Smooth muscle cell (in vitro differentiated cells): Measurements from ENCODE around the gene SFXN5. TPM values are rescaled to one million over a fixed set of nuclear protein-coding genes. Genes with fewer than 3 reads are reported as not detected.

Experiments
- DNase-seq: peaks from one replicate; lab custom pipeline; 2025; ENCODE audit not compliant: unreplicated experiment; lab: John Stamatoyannopoulos, UW
- H2AFZ ChIP-seq: fragments of 200-600 bp; sonication (generic); 2 replicates; pipeline ENCODE4 v1.6.0; 2016; ENCODE audit warnings: antibody characterized with exemption, low read depth, mild to moderate bottlenecking
- H3F3A ChIP-seq: fragments of 200-600 bp; sonication (generic); 2 replicates; pipeline ENCODE4 v1.6.0; 2017; ENCODE audit warnings: antibody characterized with exemption, low read depth
- H3K27ac ChIP-seq: fragments of 200-600 bp; sonication (generic); 2 replicates; pipeline ENCODE4 v1.5.1; 2016; ENCODE audit warnings: low read depth, mild to moderate bottlenecking
- H3K27me3 ChIP-seq: fragments of 200-600 bp; sonication (generic); 2 replicates; pipeline ENCODE4 v1.6.1; 2016; ENCODE audit warnings: low read depth, mild to moderate bottlenecking
- H3K36me3 ChIP-seq: fragments of 200-600 bp; sonication (generic); 2 replicates; pipeline ENCODE4 v1.5.1; 2016; ENCODE audit warnings: low read depth
- H3K4me1 ChIP-seq: fragments of 200-600 bp; sonication (generic); 2 replicates; pipeline ENCODE4 v1.5.1; 2016; ENCODE audit warnings: low read depth
- H3K4me2 ChIP-seq: fragments of 200-600 bp; sonication (generic); 2 replicates; pipeline ENCODE4 v1.6.0; 2016; ENCODE audit warnings: mild to moderate bottlenecking
- H3K4me3 ChIP-seq: fragments of 200-600 bp; sonication (generic); 2 replicates; pipeline ENCODE4 v1.5.1; 2016; ENCODE audit warnings: mild to moderate bottlenecking
- H3K79me2 ChIP-seq: fragments of 200-600 bp; sonication (generic); 2 replicates; pipeline ENCODE4 v1.6.0; 2016; ENCODE audit warnings: low read depth, mild to moderate bottlenecking
- H3K9ac ChIP-seq: fragments of 200-600 bp; sonication (generic); 2 replicates; pipeline ENCODE4 v1.6.0; 2016; ENCODE audit warnings: low read depth
- H3K9me3 ChIP-seq: fragments of 200-600 bp; sonication (generic); replicated peaks from 2 replicates; pipeline ENCODE4 v1.5.1; 2016; ENCODE audit warnings: low read depth
- H4K20me1 ChIP-seq: fragments of 200-600 bp; sonication (generic); 2 replicates; pipeline ENCODE4 v1.6.0; 2016; ENCODE audit warnings: low read depth
- WGBS: methylation state at CpG from one replicate; pipeline ENCODE4 v1.1.7; 2016; ENCODE audit warnings: low lambda C conversion rate; 5-methylcytosine and 5-hydroxymethylcytosine counted together
- polyA plus RNA-seq: library from polyadenylated mRNA; unstranded; fragments of >200 nt; fragmentation: Nextera tagmentation; extraction: Ambion mirVana; gene quantifications from 2 replicates; pipeline ENCODE4 v1.2.1, GENCODE V29; 2016
- total RNA-seq: library from RNA; depleted of rRNA; stranded (reverse); fragments of >200 nt; gene quantifications from 2 replicates; pipeline ENCODE4 v1.2.3, GENCODE V29; 2014
- TF ChIP-seq, protein P1 (sequence below): fragments of 200-600 bp; sonication (generic); IDR thresholded peaks from 2 replicates; pipeline ENCODE4 v1.5.1; 2017; ENCODE audit warnings: borderline replicate concordance, mild to moderate bottlenecking, antibody characterized with exemption; ENCODE audit not compliant: insufficient read depth, poor library complexity, severe bottlenecking

Gene SFXN5
- total and polyA plus RNA-seq, 2 experiments from 2014 or later, result 6.9 to 8.3 TPM

GRCh38 chr2:73000808-73001570 lies 70.5 kb downstream of the SFXN5 start:
- Histone ChIP-seq H3K9me3 (no peaks in the 10 kb centered on the region), H3K27ac (no peak overlapping the region), H2AFZ (no peak overlapping the region), H3K4me1 (peaks cover 3% of the 10 kb centered on the region), H3K4me2 (no peak overlapping the region), H3K9ac (no peak overlapping the region), H3K36me3 (no peaks in the 10 kb centered on the region), H3K79me2 (no peaks in the 10 kb centered on the region), H3K27me3 (no peaks in the 10 kb centered on the region), H3K4me3 (no peak overlapping the region), H4K20me1 (no peaks in the 10 kb centered on the region), H3F3A (no peaks in the 10 kb centered on the region)
- over 99% methylated on average over 6 of the region's 6 CpGs for WGBS
- DNase-seq, result no peak
- TF ChIP-seq, protein P1, sequence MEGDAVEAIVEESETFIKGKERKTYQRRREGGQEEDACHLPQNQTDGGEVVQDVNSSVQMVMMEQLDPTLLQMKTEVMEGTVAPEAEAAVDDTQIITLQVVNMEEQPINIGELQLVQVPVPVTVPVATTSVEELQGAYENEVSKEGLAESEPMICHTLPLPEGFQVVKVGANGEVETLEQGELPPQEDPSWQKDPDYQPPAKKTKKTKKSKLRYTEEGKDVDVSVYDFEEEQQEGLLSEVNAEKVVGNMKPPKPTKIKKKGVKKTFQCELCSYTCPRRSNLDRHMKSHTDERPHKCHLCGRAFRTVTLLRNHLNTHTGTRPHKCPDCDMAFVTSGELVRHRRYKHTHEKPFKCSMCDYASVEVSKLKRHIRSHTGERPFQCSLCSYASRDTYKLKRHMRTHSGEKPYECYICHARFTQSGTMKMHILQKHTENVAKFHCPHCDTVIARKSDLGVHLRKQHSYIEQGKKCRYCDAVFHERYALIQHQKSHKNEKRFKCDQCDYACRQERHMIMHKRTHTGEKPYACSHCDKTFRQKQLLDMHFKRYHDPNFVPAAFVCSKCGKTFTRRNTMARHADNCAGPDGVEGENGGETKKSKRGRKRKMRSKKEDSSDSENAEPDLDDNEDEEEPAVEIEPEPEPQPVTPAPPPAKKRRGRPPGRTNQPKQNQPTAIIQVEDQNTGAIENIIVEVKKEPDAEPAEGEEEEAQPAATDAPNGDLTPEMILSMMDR, result no peak

DNA sequence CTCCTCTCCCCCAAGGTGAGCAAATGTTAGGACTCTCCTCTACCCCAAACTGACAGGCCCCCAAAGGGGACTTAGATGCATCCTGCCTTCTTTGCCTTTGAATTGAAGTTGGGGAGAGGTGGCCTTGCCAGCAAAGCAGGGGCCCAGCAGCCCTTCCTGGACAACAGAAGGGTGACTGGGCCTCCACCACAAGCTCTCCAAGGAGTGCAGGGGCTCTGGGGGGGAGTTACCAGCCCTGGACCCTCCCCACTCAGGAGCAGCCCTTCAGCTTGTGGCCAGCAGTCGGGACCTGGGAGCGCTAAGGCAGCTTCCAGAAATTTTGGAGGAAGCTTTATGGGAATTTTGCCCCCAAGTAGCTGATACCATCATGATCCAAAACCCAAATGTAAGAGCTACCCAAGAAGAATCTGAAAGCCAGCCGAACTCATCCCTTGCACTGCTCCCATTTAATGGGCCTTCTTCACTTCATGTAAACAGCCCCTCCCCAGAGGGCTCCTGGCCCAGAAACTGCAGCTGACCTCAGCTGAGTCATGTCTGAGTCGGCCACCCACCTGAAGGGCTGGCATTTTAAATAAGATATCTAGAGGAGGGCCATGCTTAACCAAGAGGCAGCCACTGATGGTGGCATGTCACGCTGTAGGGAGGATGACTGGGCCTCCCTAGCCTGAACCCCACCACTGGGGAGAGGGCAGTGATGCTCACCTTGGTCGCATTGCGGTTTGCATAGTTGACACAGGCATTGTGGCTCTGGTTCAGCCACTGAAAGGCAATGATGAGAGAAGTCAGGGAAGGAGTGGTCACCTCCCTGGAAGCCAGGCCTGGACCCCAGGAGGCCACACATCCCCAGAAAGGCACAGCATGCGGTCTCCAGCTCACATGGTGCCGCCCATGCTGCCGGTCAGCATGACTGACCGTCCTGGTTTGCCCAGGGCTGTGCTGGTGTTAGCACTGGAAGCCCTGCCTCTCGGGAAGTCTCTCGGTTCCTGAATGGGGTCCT lies 71.5 kb downstream of the SFXN5 start:
- peaks cover 8% of the 10 kb centered on the region for H3K4me1 ChIP-seq
- no peaks in the 10 kb centered on the region for H3K36me3 ChIP-seq
- no peaks in the 10 kb centered on the region for H3K79me2 ChIP-seq
- DNase-seq, result no peak
- H3K27ac ChIP-seq, result no peak overlapping the region
- WGBS, result 86% methylated on average over 13 of the region's 13 CpGs
- no peaks in the 10 kb centered on the region for H3F3A ChIP-seq
- H4K20me1 ChIP-seq, result no peaks in the 10 kb centered on the region
- H3K9me3 ChIP-seq, result no peaks in the 10 kb centered on the region
- TF ChIP-seq, protein P1, result no peak
- H3K27me3 ChIP-seq, result no peaks in the 10 kb centered on the region
- no peak overlapping the region for H3K4me2 ChIP-seq
- no peak overlapping the region for H2AFZ ChIP-seq
- no peak overlapping the region for H3K9ac ChIP-seq
- no peak overlapping the region for H3K4me3 ChIP-seq

GRCh38 chr2:72998724-72999123 lies 72.8 kb downstream of the SFXN5 start:
- H3K9me3 ChIP-seq, result no peaks in the 10 kb centered on the region
- WGBS, result 93% methylated on average over 4 of the region's 4 CpGs
- no peaks in the 10 kb centered on the region for H3K79me2 ChIP-seq
- TF ChIP-seq, protein P1, result no peak
- no peaks in the 10 kb centered on the region for H3K27me3 ChIP-seq
- DNase-seq, result no peak
- peaks cover 10% of the 10 kb centered on the region for H3K4me1 ChIP-seq
- no peak overlapping the region for H3K4me3 ChIP-seq
- no peak overlapping the region for H3K4me2 ChIP-seq
- H4K20me1 ChIP-seq, result no peaks in the 10 kb centered on the region
- H2AFZ ChIP-seq, result no peak overlapping the region
- no peaks in the 10 kb centered on the region for H3K36me3 ChIP-seq
- no peaks in the 10 kb centered on the region for H3F3A ChIP-seq
- no peak overlapping the region for H3K9ac ChIP-seq
- H3K27ac ChIP-seq, result no peak overlapping the region
